ENCODE data around the gene ARHGEF2.
A peak's percentile ranks its signal among the peaks of the same experiment; 100 is the strongest.

ARHGEF2 gene

GRCh38 chr1:155978325-155978972 lies at the start of gene ARHGEF2:
Gene ARHGEF2, minus strand, starts transcription at chr1:155978547. Its CDS starts 120 bp downstream, at chr1:155978427.
- peak; percentile 84 for DNase-seq

GRCh38 chr1:156026588-156026987 lies 48.2 kb upstream of the ARHGEF2 start:
- DNase-seq: no peak

GRCh38 chr1:156025876-156026275 lies 47.5 kb upstream of the ARHGEF2 start:
- peak; percentile 58 for DNase-seq

GRCh38 chr1:156024801-156025200 lies 46.5 kb upstream of the ARHGEF2 start:
- DNase-seq: no peak

GRCh38 chr1:156021954-156022353 lies 43.6 kb upstream of the ARHGEF2 start:
- DNase-seq: no peak

GRCh38 chr1:156021093-156021428 lies 42.7 kb upstream of the ARHGEF2 start:
- no peak for DNase-seq

GRCh38 chr1:156020293-156021092 lies 42.1 kb upstream of the ARHGEF2 start, which contains the start of gene SSR2:
Gene SSR2, minus strand, starts transcription at chr1:156020951. Its CDS starts 784 bp downstream, at chr1:156020167.
- peak; percentile 96 for DNase-seq

DNA sequence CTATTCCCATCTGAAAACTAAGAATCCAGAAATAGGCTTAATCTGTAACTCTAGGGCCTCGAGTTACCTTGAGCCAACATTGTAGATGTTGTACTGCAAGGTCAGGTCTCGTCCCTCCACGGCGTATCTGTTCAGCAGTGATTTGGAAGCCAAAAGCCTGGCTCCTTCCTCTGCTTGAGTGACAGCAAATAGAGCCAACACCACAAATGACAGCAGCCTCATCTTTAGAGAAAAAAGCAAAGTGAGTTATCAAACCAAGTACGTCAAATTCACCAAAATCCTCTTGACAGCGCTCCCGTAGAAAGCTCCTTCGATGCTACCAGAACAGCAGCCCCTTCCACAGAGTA lies 41.6 kb upstream of the ARHGEF2 start:
- no peak for DNase-seq

DNA sequence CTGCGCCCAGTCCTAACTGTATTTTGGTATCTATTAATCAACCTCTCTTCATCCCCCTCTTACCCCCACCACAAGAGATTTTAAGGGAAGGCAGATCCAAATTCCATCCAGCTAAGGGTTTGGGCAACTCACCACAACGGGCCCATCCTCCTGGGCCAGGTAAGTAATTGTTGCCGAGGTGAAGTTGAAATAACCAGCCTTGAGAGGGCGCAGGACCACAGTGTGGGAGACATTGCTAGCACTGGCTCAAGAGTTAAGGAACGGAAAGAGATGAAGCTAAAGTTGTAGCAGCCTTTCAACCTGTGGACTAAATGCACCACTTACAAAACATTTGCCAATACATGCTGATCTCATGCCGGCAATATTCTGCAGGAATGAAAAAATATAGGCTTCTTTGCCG lies 36.5 kb upstream of the ARHGEF2 start:
- DNase-seq: no peak

DNA sequence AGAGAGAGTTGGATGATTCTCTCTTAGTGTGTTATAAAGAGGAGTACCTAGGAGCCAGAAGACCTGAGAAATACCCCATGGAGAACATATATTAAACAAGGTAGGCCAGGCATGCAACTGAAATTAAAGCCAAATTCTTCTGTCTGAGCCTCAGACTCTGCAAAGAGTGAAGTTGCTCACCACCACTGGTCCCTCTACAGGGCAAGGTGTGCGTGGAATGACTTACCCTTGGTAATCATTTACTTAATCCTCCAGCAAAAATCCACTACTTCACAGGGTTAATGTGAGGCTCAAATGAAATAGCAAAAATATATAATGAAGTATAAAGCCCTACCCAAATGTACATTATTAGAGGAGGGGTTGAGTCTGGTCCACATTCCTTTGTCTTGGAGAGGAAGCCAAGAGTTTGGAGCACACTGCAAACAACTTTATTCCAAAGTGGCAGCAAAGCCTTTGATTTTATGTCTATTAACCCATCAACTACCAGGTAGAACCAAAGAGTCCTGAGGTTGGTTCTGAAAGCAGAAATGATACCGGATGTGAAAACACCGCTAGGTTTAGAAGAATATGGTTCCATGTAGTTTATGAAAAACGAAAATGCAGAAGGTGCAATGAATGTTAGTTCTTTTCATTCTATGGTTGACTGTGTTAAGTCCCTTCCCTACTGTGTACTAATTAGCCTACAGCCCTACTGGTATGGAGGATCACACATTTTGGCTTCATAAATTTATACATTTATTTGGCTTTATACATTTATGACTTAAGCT lies 33.9 kb upstream of the ARHGEF2 start:
- DNase-seq: no peak

DNA sequence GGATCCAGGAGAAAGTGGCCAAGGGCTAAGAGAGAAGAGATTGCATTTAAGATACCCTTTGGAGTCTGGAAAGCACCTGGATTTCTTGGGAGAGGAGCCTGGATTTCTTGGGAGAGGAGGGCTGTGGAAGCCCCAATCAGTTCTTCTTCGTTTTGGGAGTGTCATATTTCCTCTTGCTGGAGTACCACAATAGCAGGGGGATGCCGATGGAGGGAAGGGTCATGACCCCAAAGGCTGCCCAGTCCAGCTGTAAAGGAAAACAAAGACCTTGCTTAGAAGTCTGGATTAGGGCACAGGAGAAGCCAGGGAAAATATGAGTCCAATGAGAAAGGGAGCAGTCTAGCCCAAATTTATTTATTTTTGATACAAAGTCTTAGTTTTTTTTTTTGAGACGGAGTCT lies 31.1 kb upstream of the ARHGEF2 start:
- DNase-seq: no peak

- DNase-seq: no peak
Measured at GRCh38 chr1:156006666-156007376, 28.5 kb upstream of the ARHGEF2 start.

GRCh38 chr1:156004843-156005584 lies 26.7 kb upstream of the ARHGEF2 start:
- no peak for DNase-seq

DNA sequence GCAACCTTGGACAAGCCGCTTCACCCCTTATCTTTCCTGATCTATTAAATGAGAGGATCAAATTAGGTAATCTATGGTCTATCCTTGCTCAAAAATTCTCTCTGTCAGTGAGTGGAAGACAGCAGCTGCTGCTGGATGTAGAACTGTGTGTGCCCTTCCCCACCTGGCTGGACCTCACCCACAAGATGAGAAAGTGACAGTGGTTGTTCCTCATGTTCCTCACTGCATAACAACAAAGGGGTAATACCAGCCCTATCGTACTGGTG lies 25.5 kb upstream of the ARHGEF2 start:
- no peak for DNase-seq

DNA sequence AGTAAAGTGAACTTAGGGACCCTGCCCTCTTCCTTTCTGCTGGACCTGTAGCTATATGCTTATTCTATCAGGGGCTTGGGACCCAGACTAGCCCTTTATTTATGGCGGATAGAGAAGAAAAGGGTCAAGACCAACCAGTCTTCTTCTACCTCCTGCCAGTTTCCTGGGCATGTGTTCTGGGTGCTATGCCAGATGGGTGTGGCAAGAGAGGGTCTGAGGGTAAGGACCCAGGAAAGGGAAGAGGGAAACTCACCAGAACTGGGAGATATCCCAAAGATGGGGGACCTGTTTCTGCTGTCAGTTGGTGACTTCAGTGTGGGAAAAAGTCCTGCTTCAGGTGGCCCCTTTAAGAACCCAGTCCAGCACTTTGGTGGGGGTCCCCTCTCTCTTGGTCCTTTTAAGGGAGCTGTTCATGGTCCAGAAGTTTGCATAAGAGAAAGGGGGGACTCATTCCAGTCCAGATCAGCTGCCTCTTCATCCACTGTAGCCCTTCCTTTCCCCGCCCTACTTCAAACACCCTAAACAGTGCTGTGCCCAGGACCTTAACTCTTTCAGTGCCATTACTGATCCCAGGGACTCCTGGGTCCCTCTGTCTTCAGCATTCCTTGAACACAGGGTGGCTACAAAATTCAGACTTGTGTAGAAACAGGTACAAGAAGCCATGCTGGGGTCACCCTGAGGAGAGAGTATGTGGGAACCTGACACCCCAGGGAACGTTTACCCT lies 24.0 kb upstream of the ARHGEF2 start:
- no peak for DNase-seq

GRCh38 chr1:156001662-156002171 lies 23.4 kb upstream of the ARHGEF2 start:
- peak; percentile 49 for DNase-seq

- no peak for DNase-seq
Measured at GRCh38 chr1:156001021-156001661, 22.8 kb upstream of the ARHGEF2 start.

- DNase-seq: no peak
Measured at GRCh38 chr1:155999964-156000363, 21.6 kb upstream of the ARHGEF2 start.

DNA sequence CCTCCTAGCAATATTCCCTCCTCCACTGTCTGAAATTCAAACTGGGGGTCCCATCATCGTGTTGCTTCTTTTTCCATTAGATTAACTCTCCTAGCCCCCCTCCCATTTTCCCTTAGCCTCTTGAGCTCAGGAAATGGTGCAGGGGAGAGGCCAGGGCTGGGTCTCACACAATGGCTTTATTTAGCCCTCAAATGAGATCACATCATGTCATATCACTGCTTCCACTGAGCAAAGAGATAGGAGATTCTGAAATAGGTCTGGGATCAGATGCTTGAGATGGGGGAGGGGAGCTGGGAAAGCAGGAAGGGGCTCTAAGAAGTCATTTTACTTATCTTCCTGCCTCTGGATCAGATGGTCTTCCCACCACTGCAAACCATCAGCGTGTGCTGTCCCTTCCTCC lies 17.8 kb upstream of the ARHGEF2 start:
- no peak for DNase-seq

- no peak for DNase-seq
Measured at GRCh38 chr1:155993595-155993994, 15.2 kb upstream of the ARHGEF2 start.
